Stimulated activated CD8-positive, alpha-beta memory T cell treated with anti-CD3 and anti-CD28 coated beads, Interleukin-7, amount 100 ng/mL, for 24 hours (primary cell): Measurements from ENCODE around the gene SCAI.
A peak's percentile ranks its signal among the peaks of the same experiment; 100 is the strongest.
"Not testable (repeated sequence)": the region's sequence is repeated elsewhere in the genome, so short reads cannot be mapped to it uniquely, and the experiment has no call there.

Experiments
- DNase-seq: peaks from one replicate; pipeline ENCODE4 v3.0.0-alpha.2; 2020; ENCODE audit warnings: low read depth

SCAI gene

GRCh38 chr9:125143377-125144090 lies at the start of gene SCAI:
TSS of gene SCAI (minus strand) at chr9:125143528. CDS start at chr9:125143437, 91 bp downstream.
- peak; percentile 95 for DNase-seq

GRCh38 chr9:125190361-125190801 lies 47.1 kb upstream of the SCAI start:
- no peak for DNase-seq

GRCh38 chr9:125189361-125190289 lies 46.3 kb upstream of the SCAI start, which contains the start of gene PPP6C:
TSS of gene PPP6C (minus strand) at chr9:125189803. CDS start at chr9:125189718, 85 bp downstream.
- peak; percentile 95 for DNase-seq

GRCh38 chr9:125189011-125189360 lies 45.7 kb upstream of the SCAI start:
- DNase-seq: no peak

GRCh38 chr9:125183561-125183960 lies 40.2 kb upstream of the SCAI start:
- no peak for DNase-seq

GRCh38 chr9:125183054-125183453 lies 39.7 kb upstream of the SCAI start:
- no peak for DNase-seq

- DNase-seq: not testable (repeated sequence)
These were observed 38.4 kb upstream of the SCAI start for GRCh38 chr9:125181756-125182155.

GRCh38 chr9:125180876-125181275 lies 37.5 kb upstream of the SCAI start:
- no peak for DNase-seq

- DNase-seq: not testable (repeated sequence)
These were observed 36.4 kb upstream of the SCAI start for GRCh38 chr9:125179776-125180175.

GRCh38 chr9:125177888-125178287 lies 34.6 kb upstream of the SCAI start:
- DNase-seq: no peak

- DNase-seq: no peak
These were observed 33.3 kb upstream of the SCAI start for GRCh38 chr9:125176636-125177035.

- DNase-seq: no peak
These were observed 28.9 kb upstream of the SCAI start for GRCh38 chr9:125172031-125172755.

- DNase-seq: no peak
These were observed 26.6 kb upstream of the SCAI start for GRCh38 chr9:125169895-125170294.

GRCh38 chr9:125166762-125167161 lies 23.4 kb upstream of the SCAI start:
- no peak for DNase-seq

GRCh38 chr9:125162891-125163290 lies 19.6 kb upstream of the SCAI start:
- not testable (repeated sequence) for DNase-seq

- DNase-seq: no peak
These were observed 18.1 kb upstream of the SCAI start for GRCh38 chr9:125161284-125161918.

- DNase-seq: no peak
These were observed 17.4 kb upstream of the SCAI start for GRCh38 chr9:125160750-125161149.

- DNase-seq: no peak
These were observed 13.2 kb upstream of the SCAI start for GRCh38 chr9:125156551-125156950.

- DNase-seq: no peak
These were observed 10.5 kb upstream of the SCAI start for GRCh38 chr9:125153712-125154367.

GRCh38 chr9:125151730-125152129 lies 8.4 kb upstream of the SCAI start:
- no peak for DNase-seq
